Measurements from ENCODE around the gene USP32.
"Not testable (repeated sequence)": the region's sequence is repeated elsewhere in the genome, so short reads cannot be mapped to it uniquely, and the experiment has no call there.

The USP32 gene

GRCh38 chr17:60351012-60351695 lies 40.8 kb downstream of the USP32 start:
- intact Hi-C loops (cut with DNase I): no loop called here

GRCh38 chr17:60348616-60349015 lies 43.3 kb downstream of the USP32 start:
- intact Hi-C loops (cut with DNase I): no loop called here
- no peak for DNase-seq

More at GRCh38 chr17:60351012-60351695, 40.8 kb downstream of the USP32 start:
- DNase-seq: no peak

- intact Hi-C loops (cut with DNase I): no loop called here
- no peak for DNase-seq
These were observed 46.7 kb downstream of the USP32 start for GRCh38 chr17:60345233-60345632.

- intact Hi-C loops (cut with DNase I); DNase-seq: not testable (repeated sequence)
These were observed 49.4 kb downstream of the USP32 start for GRCh38 chr17:60342492-60342891.

GRCh38 chr17:60335289-60335688 lies 56.6 kb downstream of the USP32 start:
- no peak for DNase-seq
- intact Hi-C loops (cut with DNase I): no loop called here

GRCh38 chr17:60333628-60334031 lies 58.3 kb downstream of the USP32 start:
- intact Hi-C loops (cut with DNase I): no loop called here
- no peak for DNase-seq

- DNase-seq; intact Hi-C loops (cut with DNase I): not testable (repeated sequence)
These were observed 58.9 kb downstream of the USP32 start for GRCh38 chr17:60333072-60333471.

GRCh38 chr17:60332574-60332973 lies 59.4 kb downstream of the USP32 start:
- DNase-seq: no peak
- intact Hi-C loops (cut with DNase I): no loop called here

GRCh38 chr17:60330731-60331130 lies 61.2 kb downstream of the USP32 start:
- intact Hi-C loops (cut with DNase I): no loop called here
- DNase-seq: no peak

GRCh38 chr17:60328679-60329078 lies 63.3 kb downstream of the USP32 start:
- peak in 4 of 10 donors; percentile 24 to 86 (median 62) for DNase-seq
- intact Hi-C loops (cut with DNase I): loop anchor here (5.0 kb wide), 1 partner anchor 64 kb away; the partner anchor contains the start of gene USP32

- no peak for DNase-seq
- intact Hi-C loops (cut with DNase I): loop anchor here (5.0 kb wide), 1 partner anchor 64 kb away; the partner anchor contains the start of gene USP32
These were observed 64.0 kb downstream of the USP32 start for GRCh38 chr17:60327901-60328273.

- intact Hi-C loops (cut with DNase I): loop anchor here (5.0 kb wide), 1 partner anchor 65 kb away; the partner anchor contains the start of gene USP32
- peak; percentile 39 to 97 (median 71) for DNase-seq
These were observed 64.6 kb downstream of the USP32 start for GRCh38 chr17:60327134-60327900.

- intact Hi-C loops (cut with DNase I): loop anchor here (5.0 kb wide), 1 partner anchor 66 kb away; the partner anchor contains the start of gene USP32
- DNase-seq: no peak
These were observed 65.2 kb downstream of the USP32 start for GRCh38 chr17:60326702-60327101.

- no peak for DNase-seq
- intact Hi-C loops (cut with DNase I): loop anchor here (5.0 kb wide), 1 partner anchor 66 kb away; the partner anchor contains the start of gene USP32
These were observed 66.0 kb downstream of the USP32 start for GRCh38 chr17:60325730-60326524.

- no peak for DNase-seq
- intact Hi-C loops (cut with DNase I): no loop called here
These were observed 68.2 kb downstream of the USP32 start for GRCh38 chr17:60323754-60324153.

GRCh38 chr17:60322056-60322387 lies 69.9 kb downstream of the USP32 start:
- intact Hi-C loops (cut with DNase I): no loop called here
- DNase-seq: no peak

GRCh38 chr17:60321336-60322055 lies 70.4 kb downstream of the USP32 start:
- intact Hi-C loops (cut with DNase I): no loop called here

GRCh38 chr17:60318830-60319229 lies 73.1 kb downstream of the USP32 start:
- DNase-seq: no peak
- intact Hi-C loops (cut with DNase I): no loop called here

More at GRCh38 chr17:60321336-60322055, 70.4 kb downstream of the USP32 start:
- DNase-seq: no peak

- DNase-seq: no peak
- intact Hi-C loops (cut with DNase I): no loop called here
These were observed 73.6 kb downstream of the USP32 start for GRCh38 chr17:60318326-60318725.

- intact Hi-C loops (cut with DNase I): no loop called here
- DNase-seq: no peak
These were observed 76.3 kb downstream of the USP32 start for GRCh38 chr17:60315650-60316049.
